ENCODE measurements around the gene IL10.

DNA sequence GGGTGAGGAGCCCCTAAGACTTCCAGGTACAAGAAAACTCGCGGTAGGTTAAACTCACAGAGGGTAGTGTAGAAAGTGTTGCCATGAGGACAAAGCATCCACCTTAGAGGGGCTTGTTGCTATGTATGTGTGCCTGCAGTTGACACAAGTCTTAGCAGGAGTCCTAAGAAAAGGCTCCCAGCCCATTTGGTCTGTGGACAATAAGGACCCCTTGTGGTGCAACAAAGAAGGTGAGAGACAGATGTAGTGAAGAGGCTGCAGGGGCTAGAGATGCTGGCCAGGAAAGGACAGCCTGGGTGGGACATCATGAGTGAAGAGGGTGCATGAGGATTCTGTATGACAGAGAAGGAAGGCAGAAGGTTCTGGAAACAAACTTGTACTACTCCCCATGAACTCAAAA, 36.3 kb upstream of the IL10 start:
- TF ChIP-seq CTCF (optimal IDR thresholded peaks at IDR 0.05 in 1 of 3, IDR thresholded peaks at IDR 0.05 in 1 of 3, conservative IDR thresholded peaks at IDR 0.05 in 1 of 3; ENCODE audit: extremely low read depth in 1 of 3, insufficient read depth in 2 of 3, low read length in 3 of 3): peak; percentile 30 to 47 (median 32)
- TF ChIP-seq EZH2 (IDR thresholded peaks at IDR 0.05; ENCODE audit: low read length): no peak

Data from keratinocyte (primary cell).